K562 (cell line): ENCODE results near the gene TFAP2A. TPM values are rescaled to one million over a fixed set of nuclear protein-coding genes. Genes with fewer than 3 reads are reported as not detected.

Source experiments
- CXXC5 ChIP-seq: fragments of 250-450 bp; sonication (Bioruptor Pico); IDR thresholded peaks from 2 replicates; pipeline ENCODE4 v1.8.0; 2022; ENCODE audit warnings: inconsistent platforms, mild to moderate bottlenecking, moderate library complexity
- E2F4 ChIP-seq: sonication (generic); formaldehyde crosslinking; IDR thresholded peaks from 2 replicates; pipeline ENCODE4 v1.8.0; 2022; ENCODE audit warnings: mild to moderate bottlenecking, low read depth, missing genetic modification reagents
- FOXJ2 ChIP-seq: fragments of 200-800 bp; sonication (Bioruptor generic); IDR thresholded peaks from 2 replicates; pipeline ENCODE4 v1.6.1; 2016; ENCODE audit warnings: missing genetic modification characterization, missing compliant biosample characterization
- HDAC3 ChIP-seq: fragments of 450-650 bp; IDR thresholded peaks from 2 replicates; pipeline ENCODE4 v1.6.1; 2018; ENCODE audit warnings: borderline replicate concordance, mild to moderate bottlenecking, moderate library complexity; ENCODE audit not compliant: partially characterized antibody
- HMBOX1 ChIP-seq: sonication (generic); IDR thresholded peaks from 2 replicates; pipeline ENCODE4 v1.6.1; 2016
- IRF2 ChIP-seq: sonication (generic); formaldehyde crosslinking; IDR thresholded peaks from 2 replicates; pipeline ENCODE4 v1.8.1; 2022; ENCODE audit warnings: mild to moderate bottlenecking, missing genetic modification reagents
- MLLT1 ChIP-seq, 2 experiments: fragments of 450-650 bp; IDR thresholded peaks; 2 replicates each; pipeline ENCODE4 v1.6.1; 2016
- MXI1 ChIP-seq: IDR thresholded peaks from 2 replicates; pipeline ENCODE4 v1.6.1; 2011; ENCODE audit warnings: low read depth, mild to moderate bottlenecking, improper control_type of control experiment, low read length
- NR3C1 ChIP-seq: sonication (generic); formaldehyde crosslinking; IDR thresholded peaks from 2 replicates; pipeline ENCODE4 v1.8.1; 2022; ENCODE audit warnings: missing genetic modification reagents
- PHF21A ChIP-seq: fragments of 450-650 bp; IDR thresholded peaks from 2 replicates; pipeline ENCODE4 v1.6.1; 2017; ENCODE audit warnings: low read depth, borderline replicate concordance
- RB1 ChIP-seq: fragments of 450-650 bp; IDR thresholded peaks from 2 replicates; pipeline ENCODE4 v1.6.1; 2017; ENCODE audit warnings: low read depth, mild to moderate bottlenecking
- TAF9B ChIP-seq: fragments of 450-650 bp; IDR thresholded peaks from 2 replicates; pipeline ENCODE4 v1.6.1; 2018; ENCODE audit warnings: mild to moderate bottlenecking; ENCODE audit not compliant: partially characterized antibody
- TAL1 ChIP-seq: fragments of 450-650 bp; IDR thresholded peaks from 2 replicates; pipeline ENCODE4 v1.6.1; 2016; ENCODE audit warnings: mild to moderate bottlenecking
- UBTF ChIP-seq, 2 experiments: IDR thresholded peaks; 2 replicates each; pipeline ENCODE4 v1.6.1; 2012; ENCODE audit warnings: improper control_type of control experiment in 2 of 2, low read depth in 2 of 2, low read length in 2 of 2, borderline replicate concordance in 1 of 2
- VEZF1 ChIP-seq: fragments of 200-800 bp; sonication (Bioruptor generic); IDR thresholded peaks from 2 replicates; pipeline ENCODE4 v1.6.1; 2017; ENCODE audit warnings: missing genetic modification characterization, missing compliant biosample characterization
- ZNF143 ChIP-seq: sonication (generic); formaldehyde crosslinking; IDR thresholded peaks from 2 replicates; pipeline ENCODE4 v1.9.0; 2022; ENCODE audit warnings: mild to moderate bottlenecking, missing genetic modification reagents
- ZNF408 ChIP-seq: fragments of 250-450 bp; sonication (Bioruptor Pico); IDR thresholded peaks from 2 replicates; pipeline ENCODE4 v1.4.0; 2020; ENCODE audit warnings: low read depth, mild to moderate bottlenecking, moderate library complexity
- ZNF445 ChIP-seq: fragments of 250-450 bp; sonication (Bioruptor Pico); IDR thresholded peaks from 2 replicates; pipeline ENCODE4 v1.4.0; 2020; ENCODE audit warnings: low read depth, mild to moderate bottlenecking, moderate library complexity
- ZNF583 ChIP-seq: fragments of 250-450 bp; sonication (Bioruptor Pico); IDR thresholded peaks from 2 replicates; pipeline ENCODE4 v1.4.0; 2020
- ZNF644 ChIP-seq: fragments of 200-800 bp; sonication (Bioruptor generic); IDR thresholded peaks from 2 replicates; pipeline ENCODE4 v1.6.1; 2016; ENCODE audit warnings: low read depth, missing genetic modification characterization, missing compliant biosample characterization
- ZNF830 ChIP-seq: fragments of 250-450 bp; sonication (Bioruptor Pico); IDR thresholded peaks from 2 replicates; pipeline ENCODE4 v1.5.0; 2021; ENCODE audit warnings: mild to moderate bottlenecking
- polyA plus RNA-seq, 8 experiments: library from polyadenylated mRNA; depleted of rRNA in 4 of 8; stranded (reverse) in 5 of 8; unstranded in 3 of 8; fragments of >200 nt; fragmentation: Nextera tagmentation in 2 of 8; fragmentation: Illumina TruSeq in 1 of 8; extraction: Ambion mirVana in 2 of 8; extraction: Trizol in 1 of 8; gene quantifications; 2 replicates each; pipeline versions ENCODE4 v1.2.1 to v1.2.3, GENCODE V29; 2011 to 2014; ENCODE audit warnings: inconsistent platforms in 1 of 8, missing spikeins in 1 of 8
- total RNA-seq, 7 experiments: library from RNA; depleted of rRNA in 6 of 7; stranded (reverse); fragments of >200 nt in 6 of 7; fragmentation: Illumina TruSeq in 2 of 7; extraction: Trizol in 2 of 7; gene quantifications; 2 replicates each; pipeline versions ENCODE4 v1.2.1 to v1.2.3, GENCODE V29; 2011 to 2021; ENCODE audit warnings: low replicate concordance in 1 of 7

TFAP2A gene
- total and polyA plus RNA-seq, 9 of the 15 experiments (the other 6 are each of a cell fraction or from before 2014, with no cell fraction given), result 0.14 to 0.53 (median 0.19) TPM; not detected in 1

GRCh38 chr6:10412461-10413261 is 2.2 kb downstream of the TFAP2A start (continued):
- TF ChIP-seq VEZF1 (CRISPR knock-in tag), result peak; percentile 64
- no peak for TF ChIP-seq RB1
- TF ChIP-seq ZNF583 (CRISPR knock-in tag), result no peak
- no peak for TF ChIP-seq IRF2 (CRISPR knock-in tag)
- no peak for TF ChIP-seq ZNF445
- no peak for TF ChIP-seq NR3C1 (CRISPR knock-in tag)
- no peak for TF ChIP-seq FOXJ2 (tag)
- no peak for TF ChIP-seq ZNF408 (CRISPR knock-in tag)
- no peak for TF ChIP-seq E2F4 (CRISPR knock-in tag)
- TF ChIP-seq UBTF (IDR thresholded peaks at IDR 0.05; ENCODE audit: borderline replicate concordance in 1 of 2, low read depth in 2 of 2, low read length in 2 of 2), result 0 out of 4 replicates have a peak, but pooled peaks of 1 of the 2 experiments have one; percentile 7
- no peak for TF ChIP-seq ZNF644 (tag)
- TF ChIP-seq MXI1, result no peak
- TF ChIP-seq CXXC5 (CRISPR knock-in tag), result 0 out of 2 replicates have a peak, but pooled peaks have one; percentile 11
- TF ChIP-seq TAF9B, result no peak
- TF ChIP-seq ZNF143, result no peak
- no peak for TF ChIP-seq TAL1
- TF ChIP-seq HMBOX1, result no peak
- no peak for TF ChIP-seq HDAC3
- no peak for TF ChIP-seq ZNF830 (CRISPR knock-in tag)
- TF ChIP-seq MLLT1 (IDR thresholded peaks at IDR 0.05), result no peak
- TF ChIP-seq PHF21A, result no peak
